Endothelial cell of umbilical vein (primary cell): ENCODE data around the gene DPP6.

ENCODE experiments used
- CTCF ChIP-seq, 2 donors: IDR thresholded peaks; 1 replicate in 1 of 2; 2 replicates in 1 of 2; pipeline ENCODE4 v1.5.1; 2011; ENCODE audit warnings: low read length in 2 of 2, mild to moderate bottlenecking in 2 of 2, moderate library complexity in 2 of 2, control low read depth in 1 of 2, inconsistent platforms in 1 of 2, low read depth in 1 of 2; ENCODE audit not compliant: insufficient read depth in 1 of 2; ENCODE audit errors: extremely low read depth in 1 of 2
- EZH2 ChIP-seq: IDR thresholded peaks from 2 replicates; pipeline ENCODE4 v1.6.1; 2012; ENCODE audit warnings: borderline replicate concordance, low read depth, mild to moderate bottlenecking, moderate library complexity, low read length, inconsistent platforms; ENCODE audit not compliant: severe bottlenecking
- JUN ChIP-seq: IDR thresholded peaks from 2 replicates; pipeline ENCODE4 v1.6.1; 2011; ENCODE audit warnings: borderline replicate concordance, low read depth; ENCODE audit not compliant: insufficient read length, insufficient read depth
- POLR2A ChIP-seq: IDR thresholded peaks from 2 replicates; pipeline ENCODE4 v1.6.1; 2012; ENCODE audit warnings: low read depth, mild to moderate bottlenecking, control low read depth, low read length
- POLR2AphosphoS5 ChIP-seq: IDR thresholded peaks from 2 replicates; pipeline ENCODE4 v1.6.1; 2012; ENCODE audit warnings: low read depth, mild to moderate bottlenecking, control low read depth, low read length, moderate library complexity; ENCODE audit not compliant: insufficient read depth

- TF ChIP-seq JUN (no peak), EZH2 (no peak), CTCF (IDR thresholded peaks at IDR 0.05; ENCODE audit: extremely low read depth in 1 of 2, insufficient read depth in 1 of 2, low read depth in 1 of 2, low read length in 2 of 2) (no peak), POLR2A (no peak), POLR2AphosphoS5 (no peak)
Observed at GRCh38 chr7:154844499-154844898, 792.3 kb downstream of the DPP6 start.
